K562 (cell line): ENCODE results near the gene CCDC9B. TPM values are rescaled to one million over a fixed set of nuclear protein-coding genes. Genes with fewer than 3 reads are reported as not detected.

Experiments used
- ADNP ChIP-seq: fragments of 200-800 bp; sonication (Bioruptor generic); IDR thresholded peaks from 2 replicates; pipeline ENCODE4 v1.6.1; 2016; ENCODE audit warnings: missing genetic modification characterization, missing compliant biosample characterization
- AFF1 ChIP-seq, 2 experiments: fragments of 450-650 bp; IDR thresholded peaks; 2 replicates each; pipeline ENCODE4 v1.6.1; 2018; ENCODE audit warnings: mild to moderate bottlenecking in 2 of 2, low read depth in 1 of 2; ENCODE audit not compliant: partially characterized antibody in 2 of 2
- ATF2 ChIP-seq: sonication (generic); formaldehyde crosslinking; IDR thresholded peaks from 2 replicates; pipeline ENCODE4 v1.8.1; 2022; ENCODE audit warnings: missing genetic modification reagents
- BRF1 ChIP-seq: IDR thresholded peaks from 3 replicates; pipeline ENCODE4 v1.6.1; 2011; ENCODE audit warnings: borderline replicate concordance, mild to moderate bottlenecking; ENCODE audit not compliant: insufficient read length; ENCODE audit errors: extremely low read depth
- GABPB1 ChIP-seq: sonication (generic); formaldehyde crosslinking; IDR thresholded peaks from 2 replicates; pipeline ENCODE4 v1.8.0; 2022; ENCODE audit warnings: mild to moderate bottlenecking, missing genetic modification reagents
- JUND ChIP-seq, 2 experiments: IDR thresholded peaks; 2 replicates in 1 of 2; 3 replicates in 1 of 2; pipeline ENCODE4 v1.6.1; 2011; ENCODE audit warnings: borderline replicate concordance in 2 of 2, low read depth in 2 of 2, low read length in 2 of 2, improper control_type of control experiment in 1 of 2, missing biosample characterization in 1 of 2, missing genetic modification characterization in 1 of 2, missing genetic modification reagents in 1 of 2
- NRF1 ChIP-seq, 2 experiments: fragments of 450-650 bp; IDR thresholded peaks in 1 of 2; conservative IDR thresholded peaks in 1 of 2; 2 replicates each; pipeline ENCODE4 v1.6.1; 2014; ENCODE audit warnings: mild to moderate bottlenecking in 2 of 2
- PBX2 ChIP-seq, 2 experiments: IDR thresholded peaks in 1 of 2; conservative IDR thresholded peaks in 1 of 2; 2 replicates each; pipeline ENCODE4 v1.6.1; 2016; ENCODE audit warnings: low read depth in 2 of 2, mild to moderate bottlenecking in 1 of 2, missing compliant biosample characterization in 1 of 2, missing genetic modification characterization in 1 of 2, moderate library complexity in 1 of 2
- POLR2G ChIP-seq: fragments of 200-400 bp; formaldehyde crosslinking; IDR thresholded peaks from 2 replicates; pipeline ENCODE4 v1.6.1; 2017; ENCODE audit warnings: low read depth, mild to moderate bottlenecking, antibody characterized with exemption, low read length, moderate library complexity
- SUPT5H ChIP-seq: fragments of 450-650 bp; IDR thresholded peaks from 2 replicates; pipeline ENCODE4 v1.6.1; 2016
- ZNF143 ChIP-seq: sonication (generic); formaldehyde crosslinking; IDR thresholded peaks from 2 replicates; pipeline ENCODE4 v1.9.0; 2022; ENCODE audit warnings: mild to moderate bottlenecking, missing genetic modification reagents
- ZNF778 ChIP-seq: fragments of 450-650 bp; formaldehyde crosslinking; IDR thresholded peaks from 2 replicates; pipeline ENCODE4 v1.4.0; 2020; ENCODE audit warnings: mild to moderate bottlenecking, moderate library complexity
- polyA plus RNA-seq, 8 experiments: library from polyadenylated mRNA; depleted of rRNA in 4 of 8; stranded (reverse) in 5 of 8; unstranded in 3 of 8; fragments of >200 nt; fragmentation: Nextera tagmentation in 2 of 8; fragmentation: Illumina TruSeq in 1 of 8; extraction: Ambion mirVana in 2 of 8; extraction: Trizol in 1 of 8; gene quantifications; 2 replicates each; pipeline versions ENCODE4 v1.2.1 to v1.2.3, GENCODE V29; 2011 to 2014; ENCODE audit warnings: inconsistent platforms in 1 of 8, missing spikeins in 1 of 8
- total RNA-seq, 7 experiments: library from RNA; depleted of rRNA in 6 of 7; stranded (reverse); fragments of >200 nt in 6 of 7; fragmentation: Illumina TruSeq in 2 of 7; extraction: Trizol in 2 of 7; gene quantifications; 2 replicates each; pipeline versions ENCODE4 v1.2.1 to v1.2.3, GENCODE V29; 2011 to 2021; ENCODE audit warnings: low replicate concordance in 1 of 7

Gene CCDC9B
- total and polyA plus RNA-seq, 9 of the 15 experiments (the other 6 are each of a cell fraction or from before 2014, with no cell fraction given), result 0.01 to 0.47 (median 0.15) TPM; not detected in 1

- TF ChIP-seq AFF1 (IDR thresholded peaks at IDR 0.05; ENCODE audit: low read depth in 1 of 2, partially characterized antibody in 2 of 2), result no peak
- TF ChIP-seq ZNF143, result no peak
- TF ChIP-seq ATF2 (CRISPR knock-in tag), result no peak
- no peak for TF ChIP-seq SUPT5H
- no peak for TF ChIP-seq GABPB1 (CRISPR knock-in tag)
- peak; percentile 60 for TF ChIP-seq POLR2G
- TF ChIP-seq NRF1 (conservative IDR thresholded peaks at IDR 0.05 in 1 of 2, IDR thresholded peaks at IDR 0.05 in 1 of 2), result peak; percentile 12 to 24; a peak in 1 of 4 replicates
- 0 out of 2 replicates have a peak, but pooled peaks have one; percentile 9 for TF ChIP-seq JUND (IDR thresholded peaks at IDR 0.05; ENCODE audit: borderline replicate concordance, low read depth, low read length)
- TF ChIP-seq JUND (tag; IDR thresholded peaks at IDR 0.05; ENCODE audit: borderline replicate concordance, low read depth, low read length), result no peak
- no peak for TF ChIP-seq ADNP
- TF ChIP-seq BRF1, result no peak
- TF ChIP-seq PBX2 (CRISPR knock-in tag; IDR thresholded peaks at IDR 0.05; ENCODE audit: low read depth), result no peak
- TF ChIP-seq PBX2 (tag; conservative IDR thresholded peaks at IDR 0.05; ENCODE audit: low read depth), result no peak
- TF ChIP-seq ZNF778, result no peak
Measured at GRCh38 chr15:40340740-40341400, at the start of gene CCDC9B (continued).
